SKM-1 treated with dmso at 0.1 percent for 144 hours (cell line): ENCODE measurements around the gene PRSS16.
"Not testable (repeated sequence)": the region's sequence is repeated elsewhere in the genome, so short reads cannot be mapped to it uniquely, and the experiment has no call there.

Experiments
- DNase-seq: peaks from one replicate; lab custom pipeline; 2025; ENCODE audit not compliant: unreplicated experiment; lab: John Stamatoyannopoulos, UW

PRSS16 gene

GRCh38 chr6:27242589-27243265, 4.8 kb upstream of the PRSS16 start:
- DNase-seq = no peak

- DNase-seq = no peak
Observed at GRCh38 chr6:27248783-27249182, 1.3 kb downstream of the PRSS16 start.

- peak; percentile 11 for DNase-seq
Observed at GRCh38 chr6:27250277-27251111, 3.0 kb downstream of the PRSS16 start.

- DNase-seq = peak; percentile 80
Observed at GRCh38 chr6:27251112-27251605, 3.7 kb downstream of the PRSS16 start.

- DNase-seq = peak; percentile 86
Observed at GRCh38 chr6:27251606-27252251, 4.2 kb downstream of the PRSS16 start.

GRCh38 chr6:27254566-27254965, 7.1 kb downstream of the PRSS16 start:
- no peak for DNase-seq

GRCh38 chr6:27255866-27256265, 8.4 kb downstream of the PRSS16 start:
- no peak for DNase-seq

GRCh38 chr6:27260369-27260768, 12.9 kb downstream of the PRSS16 start:
- no peak for DNase-seq

- no peak for DNase-seq
Observed at GRCh38 chr6:27260836-27261375, 13.4 kb downstream of the PRSS16 start.

- no peak for DNase-seq
Observed at GRCh38 chr6:27263886-27264285, 16.4 kb downstream of the PRSS16 start.

- DNase-seq = not testable (repeated sequence)
Observed at GRCh38 chr6:27267003-27267402, 19.5 kb downstream of the PRSS16 start.

GRCh38 chr6:27267857-27268434, 20.4 kb downstream of the PRSS16 start:
- DNase-seq = no peak

GRCh38 chr6:27268803-27269202, 21.3 kb downstream of the PRSS16 start:
- DNase-seq = no peak

- DNase-seq = no peak
Observed at GRCh38 chr6:27273783-27274182, 26.3 kb downstream of the PRSS16 start.

GRCh38 chr6:27275025-27275956, 27.8 kb downstream of the PRSS16 start:
- DNase-seq = no peak

GRCh38 chr6:27279513-27280063, 32.1 kb downstream of the PRSS16 start:
- no peak for DNase-seq

- peak; percentile 52 for DNase-seq
Observed at GRCh38 chr6:27280064-27280539, 32.6 kb downstream of the PRSS16 start.

- DNase-seq = no peak
Observed at GRCh38 chr6:27280540-27281000, 33.1 kb downstream of the PRSS16 start.

- no peak for DNase-seq
Observed at GRCh38 chr6:27281105-27281539, 33.6 kb downstream of the PRSS16 start.
